GM12878 (cell line): ENCODE measurements around the gene CCDC110. TPM values are rescaled to one million over a fixed set of nuclear protein-coding genes. Genes with fewer than 3 reads are reported as not detected.

ENCODE experiments used
- ATAC-seq: fragments of 200-7000 bp; cut with Tn5 transposase; 3 replicates; pipeline ENCODE4 v1.9.1; 2020; ENCODE audit warnings: mild to moderate bottlenecking, moderate library complexity
- BruUV-seq: library from RNA; stranded (reverse); fragments of 400-500 nt; replicated peaks from 2 replicates; lab custom pipeline; 2021; lab: Mats Ljungman, UMichigan
- CTCF ChIA-PET: fragments of 300-600 bp; sonication (Branson Sonifier 250); formaldehyde crosslinking; extraction: SDS; loops from one replicate; lab custom pipeline; 2021; ENCODE audit warnings: inconsistent platforms; lab: Yijun Ruan, JAX
- POLR2A ChIA-PET: fragments of 350-600 bp; formaldehyde crosslinking; extraction: SDS; loops from one replicate; lab custom pipeline; 2021; ENCODE audit warnings: inconsistent platforms; lab: Charles Lee
- RAD21 ChIA-PET: fragments of 300-600 bp; sonication (Branson Sonifier 250); formaldehyde crosslinking; loops from one replicate; lab custom pipeline; 2023; ENCODE audit warnings: antibody characterized with exemption; ENCODE audit not compliant: unreplicated experiment; lab: Charles Lee
- SMC1A ChIA-PET: fragments of 300-600 bp; sonication (Branson Sonifier 250); formaldehyde crosslinking; loops from one replicate; lab custom pipeline; 2023; ENCODE audit not compliant: unreplicated experiment, uncharacterized antibody; lab: Charles Lee
- DNase-seq: peaks from one replicate; pipeline ENCODE4 v3.0.0-alpha.2; 2011; ENCODE audit warnings: low read depth, low spot score
- FAIRE-seq: peaks from 3 replicates; lab custom pipeline; 2011; peaks lifted over from hg19 to GRCh38; lab: Jason Lieb, UNC
- H2AFZ ChIP-seq: 2 replicates; pipeline ENCODE4 v1.6.0; 2011; ENCODE audit warnings: low read depth, low read length, control low read depth; ENCODE audit not compliant: control insufficient read depth
- H3K27ac ChIP-seq: 2 replicates; pipeline ENCODE4 v1.5.1; 2011; ENCODE audit warnings: control low read depth; ENCODE audit not compliant: control insufficient read depth, insufficient read depth
- H3K27me3 ChIP-seq, 2 experiments: replicated peaks in 1 of 2; 2 replicates each; pipeline versions ENCODE4 v1.6.0 to v1.6.1; 2011; ENCODE audit warnings: low read length in 1 of 2; ENCODE audit not compliant: control insufficient read depth in 2 of 2, insufficient read depth in 2 of 2
- H3K36me3 ChIP-seq, 2 experiments: 2 replicates each; pipeline ENCODE4 v1.5.1; 2011; ENCODE audit warnings: low read length in 1 of 2; ENCODE audit not compliant: control insufficient read depth in 2 of 2, insufficient read depth in 2 of 2
- H3K4me1 ChIP-seq: 2 replicates; pipeline ENCODE4 v1.6.1; 2011; ENCODE audit warnings: mild to moderate bottlenecking, low read length, moderate library complexity, mixed read lengths; ENCODE audit not compliant: control insufficient read depth, insufficient read depth
- H3K4me2 ChIP-seq: 2 replicates; pipeline ENCODE4 v1.6.0; 2011; ENCODE audit warnings: control low read depth; ENCODE audit not compliant: control insufficient read depth, insufficient read depth
- H3K4me3 ChIP-seq: fragments of 200-600 bp; sonication (generic); 2 replicates; pipeline ENCODE4 v1.5.1; 2016
- H3K79me2 ChIP-seq: 2 replicates; pipeline ENCODE4 v1.6.0; 2011; ENCODE audit warnings: low read length; ENCODE audit not compliant: control insufficient read depth, insufficient read depth
- H3K9ac ChIP-seq: 2 replicates; pipeline ENCODE4 v1.8.0; 2011; ENCODE audit warnings: low read length, control low read depth, mixed read lengths; ENCODE audit not compliant: control insufficient read depth, insufficient read depth
- H3K9me3 ChIP-seq: replicated peaks from 3 replicates; pipeline ENCODE4 v1.5.1; 2011; ENCODE audit warnings: mild to moderate bottlenecking, low read length; ENCODE audit not compliant: control insufficient read depth, insufficient read depth
- H4K20me1 ChIP-seq: 2 replicates; pipeline ENCODE4 v1.6.0; 2011; ENCODE audit not compliant: control insufficient read depth, insufficient read depth
- ATF7 ChIP-seq: fragments of 450-650 bp; IDR thresholded peaks from 2 replicates; pipeline ENCODE4 v1.6.1; 2016; ENCODE audit warnings: low read depth, mild to moderate bottlenecking
- BCLAF1 ChIP-seq: fragments of 450-650 bp; IDR thresholded peaks from 2 replicates; pipeline ENCODE4 v1.6.1; 2017; ENCODE audit warnings: antibody characterized with exemption, mild to moderate bottlenecking, moderate library complexity
- CBX3 ChIP-seq: fragments of 200-600 bp; sonication (generic); IDR thresholded peaks from 2 replicates; pipeline ENCODE4 v1.6.1; 2016; ENCODE audit warnings: low read depth, borderline replicate concordance
- MLLT1 ChIP-seq: fragments of 450-650 bp; IDR thresholded peaks from 2 replicates; pipeline ENCODE4 v1.6.1; 2016; ENCODE audit warnings: mild to moderate bottlenecking
- NRF1 ChIP-seq: conservative IDR thresholded peaks from 2 replicates; pipeline ENCODE4 v1.6.1; 2011; ENCODE audit warnings: mild to moderate bottlenecking, low read depth, low read length, improper control_type of control experiment
- POLR2A ChIP-seq: IDR thresholded peaks from 2 replicates; pipeline ENCODE4 v1.6.1; 2011; ENCODE audit warnings: low read depth, mild to moderate bottlenecking, low read length
- SIX5 ChIP-seq: IDR thresholded peaks from 2 replicates; pipeline ENCODE4 v1.6.1; 2011; ENCODE audit warnings: mild to moderate bottlenecking, low read depth, low read length, moderate library complexity; ENCODE audit not compliant: severe bottlenecking
- SMAD1 ChIP-seq: fragments of 450-650 bp; IDR thresholded peaks from 2 replicates; pipeline ENCODE4 v1.6.1; 2018; ENCODE audit warnings: mild to moderate bottlenecking, low read depth; ENCODE audit not compliant: partially characterized antibody
- SMC3 ChIP-seq: IDR thresholded peaks from 2 replicates; pipeline ENCODE4 v1.6.1; 2011; ENCODE audit warnings: low read length, improper control_type of control experiment, borderline replicate concordance
- SPI1 ChIP-seq: IDR thresholded peaks from 2 replicates; pipeline ENCODE4 v1.6.1; 2011; ENCODE audit warnings: low read depth, mild to moderate bottlenecking, low read length, moderate library complexity, borderline replicate concordance; ENCODE audit not compliant: insufficient read depth
- SREBF1 ChIP-seq: IDR thresholded peaks from 2 replicates; pipeline ENCODE4 v1.6.1; 2012; ENCODE audit warnings: mild to moderate bottlenecking, low read length
- ZBED1 ChIP-seq: IDR thresholded peaks from 2 replicates; pipeline ENCODE4 v1.6.1; 2016; ENCODE audit warnings: borderline replicate concordance
- WGBS: methylation state at CpG from one replicate; pipeline ENCODE4 v1.1.6; 2016; ENCODE audit warnings: low lambda C conversion rate; ENCODE audit not compliant: insufficient replicate concordance, insufficient coverage; ENCODE audit errors: missing lambda C conversion rate; 5-methylcytosine and 5-hydroxymethylcytosine counted together
- in situ Hi-C: fragments of 300-500 bp; cut with MboI; formaldehyde crosslinking; loops from 9 replicates; pipeline ENCODE4 v1.14.3; 2018; ENCODE audit warnings: mixed read lengths
- intact Hi-C: fragments of 100-400 bp; cut with micrococcal nuclease; formaldehyde crosslinking; loops from one replicate; pipeline ENCODE4 v1.14.2; 2022; ENCODE audit not compliant: unreplicated experiment
- polyA plus RNA-seq, 11 experiments: library from polyadenylated mRNA; depleted of rRNA in 4 of 11; unstranded in 6 of 11; stranded (reverse) in 5 of 11; fragments of >200 nt; fragmentation: Nextera tagmentation in 4 of 11; fragmentation: Illumina TruSeq in 1 of 11; extraction: Ambion mirVana in 4 of 11; extraction: Trizol in 1 of 11; gene quantifications; 1 replicate in 1 of 11; 2 replicates in 10 of 11; pipeline versions ENCODE4 v1.2.1 to v1.2.3, GENCODE V29; 2011 to 2016; ENCODE audit warnings: inconsistent platforms in 2 of 11, missing spikeins in 2 of 11, low read depth in 1 of 11
- total RNA-seq, 4 experiments: library from RNA; depleted of rRNA in 3 of 4; stranded (reverse); fragments of >200 nt in 3 of 4; fragmentation: Illumina TruSeq in 1 of 4; extraction: Trizol in 1 of 4; gene quantifications; 2 replicates each; pipeline versions ENCODE4 v1.2.1 to v1.2.3, GENCODE V29; 2013 to 2021
- TF ChIP-seq, protein P1 (sequence below): fragments of 150-350 bp; IDR thresholded peaks from 2 replicates; pipeline ENCODE4 v1.6.1; 2014; ENCODE audit warnings: mild to moderate bottlenecking, low read depth, low read length

The CCDC110 gene
- total and polyA plus RNA-seq, 10 of the 15 experiments (the other 5 are each of a cell fraction or from before 2014, with no cell fraction given): 0.85 to 3.1 (median 2.1) TPM; not detected in 1

DNA sequence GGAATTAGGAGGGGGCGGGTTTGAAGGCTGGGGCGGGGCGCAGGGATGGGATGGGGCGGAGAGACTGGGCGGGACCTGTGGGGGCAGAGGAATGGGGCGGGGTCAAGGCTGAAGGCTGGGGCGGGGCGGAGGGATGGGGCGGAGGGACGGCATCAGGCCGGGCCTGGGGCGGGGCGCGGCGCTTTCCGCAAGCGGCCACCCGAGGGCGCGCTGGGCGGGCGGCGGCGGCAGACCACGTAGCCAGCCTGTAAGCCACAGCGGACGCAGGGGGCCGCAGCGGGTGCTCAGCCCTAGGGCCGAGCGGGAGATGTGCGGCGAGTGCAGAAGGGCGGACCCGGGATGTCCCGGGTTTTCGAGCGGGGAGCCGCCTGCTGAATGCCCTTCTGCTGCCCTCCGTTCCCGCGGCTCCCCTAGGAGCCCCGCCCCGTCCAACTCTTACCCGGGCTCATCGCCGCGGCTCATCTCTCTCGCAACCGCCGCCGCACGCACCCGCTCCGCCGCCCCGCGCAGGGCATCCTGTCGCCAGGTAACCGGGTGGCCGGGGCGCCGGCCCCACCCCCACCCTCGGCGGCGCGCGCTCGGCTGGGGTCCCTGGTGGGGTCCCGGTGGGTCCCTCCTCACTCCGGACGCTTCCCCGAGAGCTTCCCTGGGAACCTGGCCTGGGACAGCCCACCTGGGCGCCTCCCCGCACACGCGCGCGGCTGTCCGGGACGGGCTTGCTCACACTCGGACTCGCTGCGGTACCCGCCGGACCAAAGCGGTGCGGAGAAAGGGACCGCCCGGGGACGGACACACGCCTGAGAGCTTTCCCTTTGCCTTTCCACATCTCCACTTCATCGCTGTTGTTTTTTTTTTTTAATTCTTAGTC is at the start of gene CCDC110 (continued):
- TF ChIP-seq NRF1: no peak

- DNase-seq (no peak), FAIRE-seq (no peak), ATAC-seq (no peak)
- no peaks in the 10 kb centered on the region for H3K79me2 ChIP-seq
- WGBS: 83% methylated on average over 4 of the region's 4 CpGs
- H3K9me3 ChIP-seq: no peaks in the 10 kb centered on the region
- in situ Hi-C loops: no loop called here
- no peak overlapping the region for H3K9ac ChIP-seq
- POLR2A ChIA-PET: no interaction called here
- H3K4me2 ChIP-seq: no peak overlapping the region
- no TSS peak for BruUV-seq
- H3K4me3 ChIP-seq: no peak overlapping the region
- RAD21 ChIA-PET: no interaction called here
- no peaks in the 10 kb centered on the region for H3K36me3 ChIP-seq
- CTCF ChIA-PET: no interaction called here
- intact Hi-C loops: no loop called here
- H4K20me1 ChIP-seq: no peaks in the 10 kb centered on the region
- no peaks in the 10 kb centered on the region for H3K27me3 ChIP-seq
- no peaks in the 10 kb centered on the region for H3K4me1 ChIP-seq
- no peak overlapping the region for H3K27ac ChIP-seq
- TF ChIP-seq SIX5: no peak
- TF ChIP-seq BCLAF1: no peak
- no peak for TF ChIP-seq SMAD1
- TF ChIP-seq NRF1: no peak
- no peak for TF ChIP-seq SPI1
- no peak for TF ChIP-seq ZBED1
- TF ChIP-seq ATF7: no peak
- no peak for TF ChIP-seq CBX3
- no peak for TF ChIP-seq SMC3
- TF ChIP-seq MLLT1: no peak
- TF ChIP-seq POLR2A: no peak
- TF ChIP-seq, protein P1, sequence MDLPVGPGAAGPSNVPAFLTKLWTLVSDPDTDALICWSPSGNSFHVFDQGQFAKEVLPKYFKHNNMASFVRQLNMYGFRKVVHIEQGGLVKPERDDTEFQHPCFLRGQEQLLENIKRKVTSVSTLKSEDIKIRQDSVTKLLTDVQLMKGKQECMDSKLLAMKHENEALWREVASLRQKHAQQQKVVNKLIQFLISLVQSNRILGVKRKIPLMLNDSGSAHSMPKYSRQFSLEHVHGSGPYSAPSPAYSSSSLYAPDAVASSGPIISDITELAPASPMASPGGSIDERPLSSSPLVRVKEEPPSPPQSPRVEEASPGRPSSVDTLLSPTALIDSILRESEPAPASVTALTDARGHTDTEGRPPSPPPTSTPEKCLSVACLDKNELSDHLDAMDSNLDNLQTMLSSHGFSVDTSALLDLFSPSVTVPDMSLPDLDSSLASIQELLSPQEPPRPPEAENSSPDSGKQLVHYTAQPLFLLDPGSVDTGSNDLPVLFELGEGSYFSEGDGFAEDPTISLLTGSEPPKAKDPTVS: no peak
- TF ChIP-seq SREBF1: no peak
- no peak overlapping the region for H2AFZ ChIP-seq
- SMC1A ChIA-PET: no interaction called here
These were observed 48.6 kb upstream of the CCDC110 start for GRCh38 chr4:185520119-185520518.
